RWPE1 (cell line): ENCODE results near the gene DSEL.

Experiments
- CTCF ChIA-PET: fragments of 350-600 bp; sonication (Branson Sonifier 250); formaldehyde crosslinking; extraction: SDS; loops from one replicate; lab custom pipeline; 2021; lab: Yijun Ruan, JAX
- POLR2A ChIA-PET: fragments of 400-600 bp; formaldehyde crosslinking; extraction: SDS; loops from one replicate; lab custom pipeline; 2020; ENCODE audit warnings: antibody characterized with exemption; ENCODE audit not compliant: low non-redundant PET; lab: Yijun Ruan, JAX
- DNase-seq: peaks from one replicate; pipeline ENCODE4 v3.0.0; 2012; ENCODE audit warnings: low spot score
- H3K27ac ChIP-seq: fragments of 450-650 bp; 2 replicates; pipeline ENCODE4 v1.5.1; 2017
- TF ChIP-seq, protein P1 (sequence below): fragments of 450-650 bp; conservative IDR thresholded peaks from 2 replicates; pipeline ENCODE4 v1.5.1; 2017; ENCODE audit warnings: low read depth, mild to moderate bottlenecking

The DSEL gene

DNA sequence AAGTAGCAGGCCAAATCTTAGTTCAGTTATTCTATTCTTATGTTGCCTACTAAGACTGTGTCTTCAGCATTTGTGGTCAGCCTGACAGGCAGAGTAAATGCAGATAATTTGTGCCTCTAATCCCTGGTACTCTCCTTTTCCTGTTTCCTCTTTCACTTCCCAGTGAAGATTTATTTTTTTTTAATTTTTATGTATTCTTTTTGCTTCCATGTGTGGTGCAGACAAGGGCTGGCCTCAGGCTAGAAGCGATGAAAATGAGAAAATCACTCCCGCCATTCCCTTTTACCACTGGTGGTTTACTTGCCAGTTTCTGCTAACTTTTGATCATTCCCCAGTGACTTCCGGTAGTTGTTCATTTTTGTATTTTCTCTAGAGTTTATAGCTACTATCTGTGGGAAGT is 30.9 kb downstream of the DSEL start:
- ChIA-PET POLR2A (no interaction called here), CTCF (no interaction called here)
- TF ChIP-seq, protein P1, sequence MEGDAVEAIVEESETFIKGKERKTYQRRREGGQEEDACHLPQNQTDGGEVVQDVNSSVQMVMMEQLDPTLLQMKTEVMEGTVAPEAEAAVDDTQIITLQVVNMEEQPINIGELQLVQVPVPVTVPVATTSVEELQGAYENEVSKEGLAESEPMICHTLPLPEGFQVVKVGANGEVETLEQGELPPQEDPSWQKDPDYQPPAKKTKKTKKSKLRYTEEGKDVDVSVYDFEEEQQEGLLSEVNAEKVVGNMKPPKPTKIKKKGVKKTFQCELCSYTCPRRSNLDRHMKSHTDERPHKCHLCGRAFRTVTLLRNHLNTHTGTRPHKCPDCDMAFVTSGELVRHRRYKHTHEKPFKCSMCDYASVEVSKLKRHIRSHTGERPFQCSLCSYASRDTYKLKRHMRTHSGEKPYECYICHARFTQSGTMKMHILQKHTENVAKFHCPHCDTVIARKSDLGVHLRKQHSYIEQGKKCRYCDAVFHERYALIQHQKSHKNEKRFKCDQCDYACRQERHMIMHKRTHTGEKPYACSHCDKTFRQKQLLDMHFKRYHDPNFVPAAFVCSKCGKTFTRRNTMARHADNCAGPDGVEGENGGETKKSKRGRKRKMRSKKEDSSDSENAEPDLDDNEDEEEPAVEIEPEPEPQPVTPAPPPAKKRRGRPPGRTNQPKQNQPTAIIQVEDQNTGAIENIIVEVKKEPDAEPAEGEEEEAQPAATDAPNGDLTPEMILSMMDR: no peak
- DNase-seq: no peak
- no peak overlapping the region for H3K27ac ChIP-seq

DNA sequence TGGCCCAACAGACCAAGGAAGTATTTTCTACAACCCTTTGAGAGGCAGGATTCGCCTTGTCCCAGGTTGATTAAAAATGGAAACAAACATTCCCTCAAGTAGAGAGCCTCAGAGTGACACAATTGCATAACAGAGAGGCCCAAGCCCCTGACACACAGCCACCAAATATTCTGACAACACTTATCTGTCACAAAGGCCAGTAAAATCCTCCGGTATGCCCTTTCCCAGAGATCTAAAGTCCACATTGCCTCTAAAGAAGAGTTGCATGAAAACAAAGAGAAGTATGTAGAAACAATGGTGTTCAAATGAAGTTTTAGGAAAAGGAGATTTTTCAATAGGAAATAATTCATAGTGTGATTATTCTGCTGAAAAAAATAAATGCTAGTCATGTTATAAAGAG is 32.1 kb downstream of the DSEL start:
- CTCF ChIA-PET: no interaction called here
- TF ChIP-seq, protein P1: no peak
- POLR2A ChIA-PET: no interaction called here
- no peak overlapping the region for H3K27ac ChIP-seq
- no peak for DNase-seq

DNA sequence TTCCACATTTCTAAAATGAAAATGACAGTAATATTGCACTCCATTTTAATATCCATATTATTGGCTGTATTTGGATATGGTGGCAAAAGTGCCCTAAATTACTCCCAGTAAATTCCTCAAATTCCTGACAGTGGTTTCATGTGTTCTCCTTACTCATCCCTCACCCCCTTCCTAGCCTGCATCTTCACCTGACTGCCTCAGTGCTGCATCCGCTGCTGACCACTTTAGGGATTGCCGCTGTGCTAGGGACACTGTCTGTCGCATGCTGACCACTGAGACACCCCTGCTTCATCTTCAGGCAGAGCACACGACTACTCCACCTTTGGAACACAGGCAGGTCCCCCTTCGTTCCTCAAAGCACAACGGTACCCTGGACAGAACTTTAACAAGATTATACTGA is 32.6 kb downstream of the DSEL start:
- DNase-seq: no peak
- ChIA-PET POLR2A (no interaction called here), CTCF (interaction anchor here (0.7 kb wide), 1 partner anchor 1094 kb away, joined by 3 read pairs; no protein-coding TSS in a partner anchor)
- TF ChIP-seq, protein P1: no peak
- no peak overlapping the region for H3K27ac ChIP-seq

DNA sequence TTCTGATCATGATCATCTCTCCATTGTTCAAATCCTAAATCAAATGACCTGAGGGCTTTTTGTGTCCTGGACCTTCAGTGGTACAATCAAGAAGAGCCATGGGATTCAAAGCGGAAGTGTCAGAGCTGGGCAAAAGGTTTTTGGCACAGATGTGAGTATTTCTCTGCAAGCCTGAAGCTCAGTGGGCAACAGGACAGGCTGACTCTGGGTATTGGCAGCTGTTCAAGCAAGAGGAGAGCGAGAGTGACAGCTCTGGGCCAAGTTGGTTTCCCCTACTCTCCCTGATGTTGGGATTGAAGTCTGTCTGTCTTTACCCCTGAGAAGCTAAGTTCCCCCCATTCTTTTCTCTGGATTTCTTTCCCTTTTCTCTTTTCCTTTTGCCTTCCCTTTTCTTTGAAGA is 33.3 kb downstream of the DSEL start:
- TF ChIP-seq, protein P1: no peak
- H3K27ac ChIP-seq: no peak overlapping the region
- ChIA-PET POLR2A (no interaction called here), CTCF (interaction anchor here (0.7 kb wide), 1 partner anchor 1094 kb away, joined by 3 read pairs; no protein-coding TSS in a partner anchor)
- DNase-seq: no peak

DNA sequence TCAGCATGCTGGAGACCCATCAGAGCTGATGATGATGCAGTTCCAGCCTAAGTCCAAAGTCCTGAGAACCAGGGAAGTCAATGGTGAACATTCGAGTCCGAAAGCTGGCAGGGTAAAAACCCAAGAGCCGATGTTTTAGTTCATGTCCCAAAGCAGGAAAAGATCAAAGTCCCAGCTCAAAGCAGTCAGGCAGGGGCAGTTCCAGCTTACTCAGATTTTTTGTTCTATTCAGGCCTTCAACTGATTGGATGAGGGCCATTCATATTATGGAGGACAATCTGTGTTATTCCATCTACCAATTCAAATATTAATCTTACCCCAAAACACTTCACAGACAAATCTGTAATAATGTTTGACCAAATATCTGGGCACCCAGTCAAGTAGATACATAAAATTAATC is 38.3 kb downstream of the DSEL start:
- ChIA-PET CTCF (no interaction called here), POLR2A (no interaction called here)
- DNase-seq: no peak
- TF ChIP-seq, protein P1: no peak
- no peak overlapping the region for H3K27ac ChIP-seq

DNA sequence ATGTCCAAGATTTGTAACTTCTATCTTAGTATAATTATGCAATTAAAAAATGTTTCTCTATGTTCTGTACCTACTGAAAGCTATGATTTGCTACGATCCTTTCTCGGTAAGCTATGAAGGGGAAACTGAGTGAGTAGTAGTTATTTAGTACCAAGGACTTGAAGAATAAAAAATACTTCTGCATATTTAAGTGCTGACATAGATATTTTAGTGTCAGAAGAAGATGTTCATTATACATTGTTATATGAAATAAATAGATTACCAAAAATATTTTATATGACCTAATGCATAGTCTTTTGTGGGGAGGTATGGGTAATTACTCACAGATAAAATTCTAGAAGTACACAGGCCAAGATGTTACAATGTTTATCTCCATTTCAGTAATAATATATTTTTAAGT is 39.0 kb downstream of the DSEL start:
- ChIA-PET CTCF (no interaction called here), POLR2A (no interaction called here)
- TF ChIP-seq, protein P1: no peak
- H3K27ac ChIP-seq: no peak overlapping the region
- DNase-seq: no peak

DNA sequence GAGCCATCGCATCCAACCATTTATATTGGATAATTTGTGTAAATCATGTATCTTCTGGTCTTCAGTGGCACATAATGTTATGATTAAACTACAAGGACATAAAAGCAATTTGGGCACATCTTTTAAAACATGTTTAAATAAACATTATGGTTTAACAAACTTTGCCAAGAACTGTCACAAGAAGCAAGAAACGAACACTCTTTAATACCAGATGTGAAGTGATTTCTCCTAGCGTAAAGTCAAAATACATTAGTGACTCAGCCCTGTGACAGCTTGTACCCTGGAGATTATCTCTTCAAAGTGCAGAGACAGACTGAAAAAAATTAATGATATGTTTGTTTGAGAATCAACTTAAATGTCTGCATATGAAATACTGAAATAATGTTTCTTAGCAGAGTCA is 39.9 kb downstream of the DSEL start:
- POLR2A ChIA-PET: no interaction called here
- no peak overlapping the region for H3K27ac ChIP-seq
- CTCF ChIA-PET: no interaction called here
- DNase-seq: no peak
- TF ChIP-seq, protein P1: no peak
